K562 (cell line): ENCODE data around the gene KAT5. TPM values are rescaled to one million over a fixed set of nuclear protein-coding genes. Genes with fewer than 3 reads are reported as not detected.

Source experiments
- AFF1 ChIP-seq, 2 experiments: fragments of 450-650 bp; IDR thresholded peaks; 2 replicates each; pipeline ENCODE4 v1.6.1; 2018; ENCODE audit warnings: mild to moderate bottlenecking in 2 of 2, low read depth in 1 of 2; ENCODE audit not compliant: partially characterized antibody in 2 of 2
- ASH1L ChIP-seq: fragments of 450-650 bp; IDR thresholded peaks from 2 replicates; pipeline ENCODE4 v1.6.1; 2018; ENCODE audit warnings: borderline replicate concordance, mild to moderate bottlenecking, low read depth; ENCODE audit not compliant: partially characterized antibody
- ATF2 ChIP-seq: sonication (generic); formaldehyde crosslinking; IDR thresholded peaks from 2 replicates; pipeline ENCODE4 v1.8.1; 2022; ENCODE audit warnings: missing genetic modification reagents
- ELF2 ChIP-seq: fragments of 250-450 bp; sonication (Bioruptor Pico); IDR thresholded peaks from 2 replicates; pipeline ENCODE4 v1.5.0; 2021; ENCODE audit warnings: mild to moderate bottlenecking
- FIP1L1 ChIP-seq: fragments of 200-400 bp; formaldehyde crosslinking; IDR thresholded peaks from 2 replicates; pipeline ENCODE4 v1.6.1; 2018; ENCODE audit warnings: mild to moderate bottlenecking, low read depth, low read length; ENCODE audit not compliant: poor library complexity, severe bottlenecking
- MTA2 ChIP-seq: fragments of 450-650 bp; IDR thresholded peaks from 2 replicates; pipeline ENCODE4 v1.6.1; 2016; ENCODE audit warnings: low read depth
- NFRKB ChIP-seq: fragments of 450-650 bp; IDR thresholded peaks from 2 replicates; pipeline ENCODE4 v1.6.1; 2016; ENCODE audit warnings: low read depth
- RERE ChIP-seq: sonication (generic); formaldehyde crosslinking; IDR thresholded peaks from 2 replicates; pipeline ENCODE4 v1.8.0; 2023; ENCODE audit warnings: missing genetic modification reagents, mild to moderate bottlenecking, borderline replicate concordance
- TCF7L2 ChIP-seq: fragments of 150-350 bp; IDR thresholded peaks from 2 replicates; pipeline ENCODE4 v1.6.1; 2016; ENCODE audit warnings: low read depth, mild to moderate bottlenecking, low read length, moderate library complexity
- THRAP3 ChIP-seq: fragments of 450-650 bp; IDR thresholded peaks from 2 replicates; pipeline ENCODE4 v1.6.1; 2016; ENCODE audit warnings: mild to moderate bottlenecking, inconsistent platforms, borderline replicate concordance
- ZBTB1 ChIP-seq: sonication (generic); formaldehyde crosslinking; IDR thresholded peaks from 2 replicates; pipeline ENCODE4 v1.8.1; 2023; ENCODE audit warnings: missing genetic modification reagents, low read depth, mild to moderate bottlenecking, borderline replicate concordance
- ZNF12 ChIP-seq: sonication (generic); formaldehyde crosslinking; IDR thresholded peaks from 2 replicates; pipeline ENCODE4 v1.4.0; 2020; ENCODE audit warnings: mild to moderate bottlenecking, missing genetic modification reagents
- ZNF239 ChIP-seq: fragments of 250-450 bp; sonication (Bioruptor Pico); IDR thresholded peaks from 2 replicates; pipeline ENCODE4 v1.4.0; 2020; ENCODE audit warnings: mild to moderate bottlenecking
- ZNF507 ChIP-seq: conservative IDR thresholded peaks from 2 replicates; pipeline ENCODE4 v1.6.1; 2017; ENCODE audit warnings: missing genetic modification characterization, missing compliant biosample characterization
- ZNF717 ChIP-seq: fragments of 250-450 bp; sonication (Bioruptor Pico); IDR thresholded peaks from 2 replicates; pipeline ENCODE4 v1.5.0; 2021
- ZNF766 ChIP-seq: fragments of 200-800 bp; sonication (Bioruptor generic); conservative IDR thresholded peaks from 2 replicates; pipeline ENCODE4 v1.6.1; 2016; ENCODE audit warnings: missing genetic modification characterization, missing compliant biosample characterization
- polyA plus RNA-seq, 8 experiments: library from polyadenylated mRNA; depleted of rRNA in 4 of 8; stranded (reverse) in 5 of 8; unstranded in 3 of 8; fragments of >200 nt; fragmentation: Nextera tagmentation in 2 of 8; fragmentation: Illumina TruSeq in 1 of 8; extraction: Ambion mirVana in 2 of 8; extraction: Trizol in 1 of 8; gene quantifications; 2 replicates each; pipeline versions ENCODE4 v1.2.1 to v1.2.3, GENCODE V29; 2011 to 2014; ENCODE audit warnings: inconsistent platforms in 1 of 8, missing spikeins in 1 of 8
- total RNA-seq, 7 experiments: library from RNA; depleted of rRNA in 6 of 7; stranded (reverse); fragments of >200 nt in 6 of 7; fragmentation: Illumina TruSeq in 2 of 7; extraction: Trizol in 2 of 7; gene quantifications; 2 replicates each; pipeline versions ENCODE4 v1.2.1 to v1.2.3, GENCODE V29; 2011 to 2021; ENCODE audit warnings: low replicate concordance in 1 of 7

The KAT5 gene
- total and polyA plus RNA-seq, 9 of the 15 experiments (the other 6 are each of a cell fraction or from before 2014, with no cell fraction given): 3.6 to 76.8 (median 52.7) TPM

- TF ChIP-seq RERE (CRISPR knock-in tag): no peak
- TF ChIP-seq THRAP3: no peak
- TF ChIP-seq AFF1 (IDR thresholded peaks at IDR 0.05; ENCODE audit: low read depth in 1 of 2, partially characterized antibody in 2 of 2): peak; percentile 65 to 96
- no peak for TF ChIP-seq ZNF507
- peak; percentile 19; the same call in 1 of the 2 replicates for TF ChIP-seq ZBTB1 (CRISPR knock-in tag)
- no peak for TF ChIP-seq MTA2
- no peak for TF ChIP-seq TCF7L2
- TF ChIP-seq ATF2 (CRISPR knock-in tag): no peak
- peak; percentile 98 for TF ChIP-seq NFRKB
- TF ChIP-seq ZNF12: no peak; the same call in 1 of the 2 replicates
- TF ChIP-seq ZNF717: 0 out of 2 replicates have a peak, but pooled peaks have one; percentile 62
- TF ChIP-seq ELF2 (CRISPR knock-in tag): peak; percentile 91
- TF ChIP-seq ASH1L: peak; percentile 74
- peak; percentile 73 for TF ChIP-seq ZNF239 (CRISPR knock-in tag)
- TF ChIP-seq FIP1L1: peak; percentile 74
- TF ChIP-seq ZNF766 (CRISPR knock-in tag): no peak
Observed at GRCh38 chr11:65711785-65712632, at the start of gene KAT5 (continued).
